HCT116 (cell line): ENCODE measurements around the gene PRR5L. TPM values are rescaled to one million over a fixed set of nuclear protein-coding genes. Genes with fewer than 3 reads are reported as not detected.

Source experiments
- ATAC-seq: fragments of 200-7000 bp; cut with Tn5 transposase; 2 replicates; pipeline ENCODE4 v1.9.1; 2020; ENCODE audit warnings: mild to moderate bottlenecking, moderate library complexity
- BruUV-seq: library from RNA; stranded (reverse); fragments of 400-500 nt; replicated peaks from 2 replicates; lab custom pipeline; 2021; lab: Mats Ljungman, UMichigan
- CTCF ChIA-PET: fragments of 300-600 bp; sonication (Branson Sonifier 250); formaldehyde crosslinking; loops from one replicate; lab custom pipeline; 2021; ENCODE audit warnings: antibody characterized with exemption; lab: Charles Lee
- POLR2A ChIA-PET: fragments of 300-600, 350-600 bp; sonication (Branson Sonifier 250); formaldehyde crosslinking; loops from one replicate; lab custom pipeline; 2021; ENCODE audit warnings: antibody characterized with exemption; lab: Charles Lee
- RAD21 ChIA-PET, 2 experiments: fragments of 300-600 bp; sonication (Branson Sonifier 250); formaldehyde crosslinking; loops; one replicate each; lab custom pipeline; 2023; ENCODE audit warnings: low total read pairs in 2 of 2; ENCODE audit not compliant: uncharacterized antibody in 2 of 2, unreplicated experiment in 2 of 2, low non-redundant PET in 1 of 2; lab: Charles Lee
- DNase-seq: peaks from one replicate; pipeline ENCODE4 v3.0.0-alpha.2; 2010; ENCODE audit warnings: low read depth, low spot score
- H2AFZ ChIP-seq: fragments of 200-600 bp; shearing (Covaris generic), sonication (generic); 2 replicates; pipeline ENCODE4 v1.6.1; 2017; ENCODE audit warnings: low read depth, mixed run types, mixed read lengths, antibody characterized with exemption, low read length; ENCODE audit not compliant: poor library complexity, severe bottlenecking
- H3K27ac ChIP-seq: 2 replicates; pipeline ENCODE4 v1.5.1; 2012; ENCODE audit warnings: low read depth, low read length
- H3K27me3 ChIP-seq: fragments of 200-600 bp; sonication (generic); 2 replicates; pipeline ENCODE4 v1.6.1; 2016; ENCODE audit warnings: mixed run types, low read length, mixed read lengths; ENCODE audit not compliant: insufficient read depth
- H3K36me3 ChIP-seq, 2 experiments: fragments of 200-500 bp in 1 of 2; fragments of 200-600 bp in 1 of 2; sonication (Bioruptor generic) in 1 of 2; sonication (generic) in 1 of 2; 2 replicates each; pipeline versions ENCODE4 v1.5.1 to v1.6.1; 2014 to 2016; ENCODE audit warnings: low read length in 2 of 2, inconsistent platforms in 1 of 2, mixed read lengths in 1 of 2, mixed run types in 1 of 2; ENCODE audit not compliant: insufficient read depth in 2 of 2, control insufficient read depth in 1 of 2
- H3K4me1 ChIP-seq, 2 experiments: fragments of 200-600 bp in 1 of 2; sonication (generic) in 1 of 2; 2 replicates each; pipeline versions ENCODE4 v1.5.1 to v1.6.1; 2012 to 2017; ENCODE audit warnings: low read length in 2 of 2, inconsistent platforms in 1 of 2, mild to moderate bottlenecking in 1 of 2, mixed read lengths in 1 of 2, mixed run types in 1 of 2, moderate library complexity in 1 of 2; ENCODE audit not compliant: insufficient read depth in 2 of 2, control insufficient read depth in 1 of 2
- H3K4me2 ChIP-seq: fragments of 200-600 bp; sonication (generic); 2 replicates; pipeline ENCODE4 v1.6.1; 2017; ENCODE audit warnings: mixed run types, low read length, mixed read lengths
- H3K4me3 ChIP-seq, 2 experiments: fragments of 200-600 bp in 1 of 2; sonication (generic) in 1 of 2; replicated peaks in 1 of 2; 2 replicates each; pipeline ENCODE4 v1.5.1; 2011 to 2016; ENCODE audit warnings: low read length in 2 of 2, control low read depth in 1 of 2, low read depth in 1 of 2, mild to moderate bottlenecking in 1 of 2, mixed read lengths in 1 of 2, mixed run types in 1 of 2
- H3K79me2 ChIP-seq: fragments of 200-600 bp; sonication (generic); 2 replicates; pipeline ENCODE4 v1.6.1; 2017; ENCODE audit warnings: mild to moderate bottlenecking, mixed run types, low read length, moderate library complexity, mixed read lengths; ENCODE audit not compliant: insufficient read depth
- H3K9ac ChIP-seq: fragments of 200-600 bp; sonication (generic); 2 replicates; pipeline ENCODE4 v1.6.1; 2016; ENCODE audit warnings: low read length, mixed read lengths
- H3K9me2 ChIP-seq: fragments of 200-600 bp; sonication (generic), shearing (Covaris generic); 2 replicates; pipeline ENCODE4 v1.6.1; 2017; ENCODE audit warnings: mixed run types, mild to moderate bottlenecking, moderate library complexity; ENCODE audit not compliant: insufficient read depth
- H3K9me3 ChIP-seq, 2 experiments: fragments of 200-500 bp in 1 of 2; fragments of 200-600 bp in 1 of 2; sonication (Bioruptor generic) in 1 of 2; sonication (generic) in 1 of 2; 2 replicates each; pipeline ENCODE4 v1.6.1; 2014 to 2017; ENCODE audit warnings: low read length in 2 of 2, mixed read lengths in 2 of 2, inconsistent platforms in 1 of 2, low read depth in 1 of 2, mild to moderate bottlenecking in 1 of 2, mixed run types in 1 of 2, moderate library complexity in 1 of 2; ENCODE audit not compliant: control insufficient read depth in 1 of 2, insufficient read depth in 1 of 2
- H4K20me1 ChIP-seq: fragments of 200-600 bp; sonication (generic), shearing (Covaris generic); 2 replicates; pipeline ENCODE4 v1.6.1; 2017; ENCODE audit warnings: mixed run types, mild to moderate bottlenecking, moderate library complexity; ENCODE audit not compliant: insufficient read depth
- ATF3 ChIP-seq: IDR thresholded peaks from 2 replicates; pipeline ENCODE4 v1.6.1; 2012
- CBX3 ChIP-seq: IDR thresholded peaks from 2 replicates; pipeline ENCODE4 v1.6.1; 2012; ENCODE audit warnings: low read depth
- CEBPB ChIP-seq: IDR thresholded peaks from 2 replicates; pipeline ENCODE4 v1.6.1; 2012; ENCODE audit warnings: low read depth
- ELF1 ChIP-seq: IDR thresholded peaks from 2 replicates; pipeline ENCODE4 v1.6.1; 2012; ENCODE audit warnings: low read depth, borderline replicate concordance
- EZH2 ChIP-seq: fragments of 200-600 bp; sonication (generic); IDR thresholded peaks from 2 replicates; pipeline ENCODE4 v1.6.1; 2017; ENCODE audit warnings: antibody characterized with exemption, mixed run types
- EZH2phosphoT487 ChIP-seq: fragments of 200-600 bp; IDR thresholded peaks from 2 replicates; pipeline ENCODE4 v1.6.1; 2018; ENCODE audit warnings: antibody characterized with exemption, borderline replicate concordance
- FOSL1 ChIP-seq: IDR thresholded peaks from 2 replicates; pipeline ENCODE4 v1.6.1; 2012; ENCODE audit warnings: low read depth
- JUND ChIP-seq: IDR thresholded peaks from 2 replicates; pipeline ENCODE4 v1.6.1; 2012
- MAX ChIP-seq: IDR thresholded peaks from 2 replicates; pipeline ENCODE4 v1.6.1; 2012
- POLR2A ChIP-seq: IDR thresholded peaks from 2 replicates; pipeline ENCODE4 v1.7.0; 2011; ENCODE audit warnings: borderline replicate concordance; ENCODE audit not compliant: insufficient read depth, insufficient read length; ENCODE audit errors: extremely low read depth
- POLR2AphosphoS5 ChIP-seq: IDR thresholded peaks from 2 replicates; pipeline ENCODE4 v1.6.1; 2011; ENCODE audit warnings: mild to moderate bottlenecking, low read depth, low read length, moderate library complexity
- RAD21 ChIP-seq: IDR thresholded peaks from 2 replicates; pipeline ENCODE4 v1.6.1; 2012; ENCODE audit warnings: low read depth, mild to moderate bottlenecking
- SIN3A ChIP-seq: IDR thresholded peaks from 2 replicates; pipeline ENCODE4 v1.6.1; 2012; ENCODE audit warnings: low read depth
- SP1 ChIP-seq: IDR thresholded peaks from 2 replicates; pipeline ENCODE4 v1.6.1; 2012; ENCODE audit warnings: low read depth
- TCF7L2 ChIP-seq: IDR thresholded peaks from 2 replicates; pipeline ENCODE4 v1.7.0; 2011; ENCODE audit warnings: borderline replicate concordance, inconsistent platforms; ENCODE audit not compliant: insufficient read depth, insufficient read length; ENCODE audit errors: extremely low read depth
- YY1 ChIP-seq: IDR thresholded peaks from 2 replicates; pipeline ENCODE4 v1.6.1; 2011; ENCODE audit warnings: low read length, low read depth, moderate library complexity, mild to moderate bottlenecking; ENCODE audit not compliant: insufficient replicate concordance; ENCODE audit errors: extremely low read depth
- ZFX ChIP-seq: fragments of 450-650 bp; IDR thresholded peaks from 2 replicates; pipeline ENCODE4 v1.6.1; 2017
- ZNF274 ChIP-seq: fragments of 200-500 bp; sonication (Bioruptor generic); IDR thresholded peaks from 2 replicates; pipeline ENCODE4 v1.6.1; 2014; ENCODE audit warnings: mild to moderate bottlenecking, low read depth, low read length, inconsistent platforms
- intact Hi-C: fragments of 100-400 bp; cut with micrococcal nuclease; formaldehyde crosslinking; loops from 2 replicates; pipeline ENCODE4 v1.10.0; 2022
- total RNA-seq: library from RNA; stranded (reverse); gene quantifications from one replicate; pipeline ENCODE4 v1.2.1, GENCODE V29; 2021; ENCODE audit not compliant: unreplicated experiment
- TF ChIP-seq, protein P1 (sequence below): IDR thresholded peaks from 2 replicates; pipeline ENCODE4 v1.6.1; 2012; ENCODE audit warnings: low read depth

PRR5L gene
- total RNA-seq, 1 experiment from 2014 or later, result 0.47 TPM

- RAD21 ChIA-PET, result no interaction called here
- no peaks in the 10 kb centered on the region for H3K27me3 ChIP-seq
- ATAC-seq, result no peak
- POLR2A ChIA-PET, result no interaction called here
- CTCF ChIA-PET, result no interaction called here
- no peaks in the 10 kb centered on the region for H3K79me2 ChIP-seq
- no TSS peak for BruUV-seq
- no peak overlapping the region for H2AFZ ChIP-seq
- no peak for TF ChIP-seq ATF3
- no peak for TF ChIP-seq FOSL1
- no peak for TF ChIP-seq POLR2AphosphoS5
- TF ChIP-seq ELF1, result no peak
- TF ChIP-seq EZH2phosphoT487, result no peak
- TF ChIP-seq MAX, result no peak
- no peak for TF ChIP-seq CEBPB
- TF ChIP-seq RAD21, result no peak
- TF ChIP-seq SIN3A, result no peak
- TF ChIP-seq SP1, result no peak
- TF ChIP-seq ZNF274, result no peak
- TF ChIP-seq JUND, result no peak
- TF ChIP-seq TCF7L2, result no peak
- TF ChIP-seq CBX3, result no peak
- TF ChIP-seq, protein P1, sequence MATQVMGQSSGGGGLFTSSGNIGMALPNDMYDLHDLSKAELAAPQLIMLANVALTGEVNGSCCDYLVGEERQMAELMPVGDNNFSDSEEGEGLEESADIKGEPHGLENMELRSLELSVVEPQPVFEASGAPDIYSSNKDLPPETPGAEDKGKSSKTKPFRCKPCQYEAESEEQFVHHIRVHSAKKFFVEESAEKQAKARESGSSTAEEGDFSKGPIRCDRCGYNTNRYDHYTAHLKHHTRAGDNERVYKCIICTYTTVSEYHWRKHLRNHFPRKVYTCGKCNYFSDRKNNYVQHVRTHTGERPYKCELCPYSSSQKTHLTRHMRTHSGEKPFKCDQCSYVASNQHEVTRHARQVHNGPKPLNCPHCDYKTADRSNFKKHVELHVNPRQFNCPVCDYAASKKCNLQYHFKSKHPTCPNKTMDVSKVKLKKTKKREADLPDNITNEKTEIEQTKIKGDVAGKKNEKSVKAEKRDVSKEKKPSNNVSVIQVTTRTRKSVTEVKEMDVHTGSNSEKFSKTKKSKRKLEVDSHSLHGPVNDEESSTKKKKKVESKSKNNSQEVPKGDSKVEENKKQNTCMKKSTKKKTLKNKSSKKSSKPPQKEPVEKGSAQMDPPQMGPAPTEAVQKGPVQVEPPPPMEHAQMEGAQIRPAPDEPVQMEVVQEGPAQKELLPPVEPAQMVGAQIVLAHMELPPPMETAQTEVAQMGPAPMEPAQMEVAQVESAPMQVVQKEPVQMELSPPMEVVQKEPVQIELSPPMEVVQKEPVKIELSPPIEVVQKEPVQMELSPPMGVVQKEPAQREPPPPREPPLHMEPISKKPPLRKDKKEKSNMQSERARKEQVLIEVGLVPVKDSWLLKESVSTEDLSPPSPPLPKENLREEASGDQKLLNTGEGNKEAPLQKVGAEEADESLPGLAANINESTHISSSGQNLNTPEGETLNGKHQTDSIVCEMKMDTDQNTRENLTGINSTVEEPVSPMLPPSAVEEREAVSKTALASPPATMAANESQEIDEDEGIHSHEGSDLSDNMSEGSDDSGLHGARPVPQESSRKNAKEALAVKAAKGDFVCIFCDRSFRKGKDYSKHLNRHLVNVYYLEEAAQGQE, result no peak
- no peak for TF ChIP-seq EZH2
- TF ChIP-seq POLR2A, result no peak
- TF ChIP-seq YY1, result no peak
- TF ChIP-seq ZFX, result no peak
- H3K9me2 ChIP-seq, result no peaks in the 10 kb centered on the region
- no peaks in the 10 kb centered on the region for H3K9me3 ChIP-seq
- no peak for DNase-seq
- H3K36me3 ChIP-seq, result no peaks in the 10 kb centered on the region
- H3K27ac ChIP-seq, result no peak overlapping the region
- H3K4me2 ChIP-seq, result no peak overlapping the region
- H3K4me3 ChIP-seq, result no peak overlapping the region
- no peaks in the 10 kb centered on the region for H3K4me1 ChIP-seq
- H3K9ac ChIP-seq, result no peak overlapping the region
- intact Hi-C loops, result no loop called here
- no peaks in the 10 kb centered on the region for H4K20me1 ChIP-seq
Measured at GRCh38 chr11:36281850-36282249, 14.2 kb upstream of the PRR5L start.
